GM12878 (cell line): Measurements from ENCODE around the gene TECTA. TPM values are rescaled to one million over a fixed set of nuclear protein-coding genes. Genes with fewer than 3 reads are reported as not detected.

Experiments used
- ATAC-seq: fragments of 200-7000 bp; cut with Tn5 transposase; 3 replicates; pipeline ENCODE4 v1.9.1; 2020; ENCODE audit warnings: mild to moderate bottlenecking, moderate library complexity
- BruUV-seq: library from RNA; stranded (reverse); fragments of 400-500 nt; replicated peaks from 2 replicates; lab custom pipeline; 2021; lab: Mats Ljungman, UMichigan
- CTCF ChIA-PET: fragments of 300-600 bp; sonication (Branson Sonifier 250); formaldehyde crosslinking; extraction: SDS; loops from one replicate; lab custom pipeline; 2021; ENCODE audit warnings: inconsistent platforms; lab: Yijun Ruan, JAX
- POLR2A ChIA-PET: fragments of 350-600 bp; formaldehyde crosslinking; extraction: SDS; loops from one replicate; lab custom pipeline; 2021; ENCODE audit warnings: inconsistent platforms; lab: Charles Lee
- RAD21 ChIA-PET: fragments of 300-600 bp; sonication (Branson Sonifier 250); formaldehyde crosslinking; loops from one replicate; lab custom pipeline; 2023; ENCODE audit warnings: antibody characterized with exemption; ENCODE audit not compliant: unreplicated experiment; lab: Charles Lee
- SMC1A ChIA-PET: fragments of 300-600 bp; sonication (Branson Sonifier 250); formaldehyde crosslinking; loops from one replicate; lab custom pipeline; 2023; ENCODE audit not compliant: unreplicated experiment, uncharacterized antibody; lab: Charles Lee
- DNase-seq: peaks from one replicate; pipeline ENCODE4 v3.0.0-alpha.2; 2011; ENCODE audit warnings: low read depth, low spot score
- FAIRE-seq: peaks from 3 replicates; lab custom pipeline; 2011; peaks lifted over from hg19 to GRCh38; lab: Jason Lieb, UNC
- H2AFZ ChIP-seq: 2 replicates; pipeline ENCODE4 v1.6.0; 2011; ENCODE audit warnings: low read depth, low read length, control low read depth; ENCODE audit not compliant: control insufficient read depth
- H3K27ac ChIP-seq: 2 replicates; pipeline ENCODE4 v1.5.1; 2011; ENCODE audit warnings: control low read depth; ENCODE audit not compliant: control insufficient read depth, insufficient read depth
- H3K27me3 ChIP-seq, 2 experiments: replicated peaks in 1 of 2; 2 replicates each; pipeline versions ENCODE4 v1.6.0 to v1.6.1; 2011; ENCODE audit warnings: low read length in 1 of 2; ENCODE audit not compliant: control insufficient read depth in 2 of 2, insufficient read depth in 2 of 2
- H3K36me3 ChIP-seq, 2 experiments: 2 replicates each; pipeline ENCODE4 v1.5.1; 2011; ENCODE audit warnings: low read length in 1 of 2; ENCODE audit not compliant: control insufficient read depth in 2 of 2, insufficient read depth in 2 of 2
- H3K4me1 ChIP-seq: 2 replicates; pipeline ENCODE4 v1.6.1; 2011; ENCODE audit warnings: mild to moderate bottlenecking, low read length, moderate library complexity, mixed read lengths; ENCODE audit not compliant: control insufficient read depth, insufficient read depth
- H3K4me2 ChIP-seq: 2 replicates; pipeline ENCODE4 v1.6.0; 2011; ENCODE audit warnings: control low read depth; ENCODE audit not compliant: control insufficient read depth, insufficient read depth
- H3K4me3 ChIP-seq: fragments of 200-600 bp; sonication (generic); 2 replicates; pipeline ENCODE4 v1.5.1; 2016
- H3K79me2 ChIP-seq: 2 replicates; pipeline ENCODE4 v1.6.0; 2011; ENCODE audit warnings: low read length; ENCODE audit not compliant: control insufficient read depth, insufficient read depth
- H3K9ac ChIP-seq: 2 replicates; pipeline ENCODE4 v1.8.0; 2011; ENCODE audit warnings: low read length, control low read depth, mixed read lengths; ENCODE audit not compliant: control insufficient read depth, insufficient read depth
- H3K9me3 ChIP-seq: replicated peaks from 3 replicates; pipeline ENCODE4 v1.5.1; 2011; ENCODE audit warnings: mild to moderate bottlenecking, low read length; ENCODE audit not compliant: control insufficient read depth, insufficient read depth
- H4K20me1 ChIP-seq: 2 replicates; pipeline ENCODE4 v1.6.0; 2011; ENCODE audit not compliant: control insufficient read depth, insufficient read depth
- ATF7 ChIP-seq: fragments of 450-650 bp; IDR thresholded peaks from 2 replicates; pipeline ENCODE4 v1.6.1; 2016; ENCODE audit warnings: low read depth, mild to moderate bottlenecking
- BCL3 ChIP-seq: IDR thresholded peaks from 2 replicates; pipeline ENCODE4 v1.6.1; 2011; ENCODE audit warnings: borderline replicate concordance, low read depth, mild to moderate bottlenecking, moderate library complexity, low read length; ENCODE audit not compliant: insufficient read depth, poor library complexity, severe bottlenecking
- HCFC1 ChIP-seq: fragments of 150-350 bp; IDR thresholded peaks from 2 replicates; pipeline ENCODE4 v1.6.1; 2014; ENCODE audit warnings: low read length
- KDM1A ChIP-seq: fragments of 200-600 bp; sonication (generic); IDR thresholded peaks from 2 replicates; pipeline ENCODE4 v1.6.1; 2016; ENCODE audit warnings: borderline replicate concordance
- NR2C1 ChIP-seq: fragments of 450-650 bp; IDR thresholded peaks from 2 replicates; pipeline ENCODE4 v1.6.1; 2017; ENCODE audit warnings: antibody characterized with exemption, mild to moderate bottlenecking, moderate library complexity
- TBL1XR1 ChIP-seq: IDR thresholded peaks from 2 replicates; pipeline ENCODE4 v1.6.1; 2012; ENCODE audit warnings: low read depth, low read length, improper control_type of control experiment
- ZNF622 ChIP-seq: fragments of 450-650 bp; IDR thresholded peaks from 2 replicates; pipeline ENCODE4 v1.6.1; 2017; ENCODE audit warnings: mild to moderate bottlenecking, inconsistent platforms
- WGBS: methylation state at CpG from one replicate; pipeline ENCODE4 v1.1.6; 2016; ENCODE audit warnings: low lambda C conversion rate; ENCODE audit not compliant: insufficient replicate concordance, insufficient coverage; ENCODE audit errors: missing lambda C conversion rate; 5-methylcytosine and 5-hydroxymethylcytosine counted together
- in situ Hi-C: fragments of 300-500 bp; cut with MboI; formaldehyde crosslinking; loops from 9 replicates; pipeline ENCODE4 v1.14.3; 2018; ENCODE audit warnings: mixed read lengths
- intact Hi-C: fragments of 100-400 bp; cut with micrococcal nuclease; formaldehyde crosslinking; loops from one replicate; pipeline ENCODE4 v1.14.2; 2022; ENCODE audit not compliant: unreplicated experiment
- polyA plus RNA-seq, 11 experiments: library from polyadenylated mRNA; depleted of rRNA in 4 of 11; unstranded in 6 of 11; stranded (reverse) in 5 of 11; fragments of >200 nt; fragmentation: Nextera tagmentation in 4 of 11; fragmentation: Illumina TruSeq in 1 of 11; extraction: Ambion mirVana in 4 of 11; extraction: Trizol in 1 of 11; gene quantifications; 1 replicate in 1 of 11; 2 replicates in 10 of 11; pipeline versions ENCODE4 v1.2.1 to v1.2.3, GENCODE V29; 2011 to 2016; ENCODE audit warnings: inconsistent platforms in 2 of 11, missing spikeins in 2 of 11, low read depth in 1 of 11
- total RNA-seq, 4 experiments: library from RNA; depleted of rRNA in 3 of 4; stranded (reverse); fragments of >200 nt in 3 of 4; fragmentation: Illumina TruSeq in 1 of 4; extraction: Trizol in 1 of 4; gene quantifications; 2 replicates each; pipeline versions ENCODE4 v1.2.1 to v1.2.3, GENCODE V29; 2013 to 2021
- TF ChIP-seq, protein P1 (sequence below): fragments of 450-650 bp; IDR thresholded peaks from 2 replicates; pipeline ENCODE4 v1.6.1; 2017; ENCODE audit warnings: mild to moderate bottlenecking, moderate library complexity
- TF ChIP-seq, protein P2 (sequence below): IDR thresholded peaks from 2 replicates; pipeline ENCODE4 v1.6.1; 2012; ENCODE audit warnings: low read depth, low read length, improper control_type of control experiment

Gene TECTA
- total and polyA plus RNA-seq, 10 of the 15 experiments (the other 5 are each of a cell fraction or from before 2014, with no cell fraction given): under 0.01 to 0.14 (median 0.05) TPM; not detected in 1

GRCh38 chr11:121228851-121229250 lies 127.8 kb downstream of the TECTA start:
- SMC1A ChIA-PET: no interaction called here
- no peaks in the 10 kb centered on the region for H3K79me2 ChIP-seq
- no peak for DNase-seq
- no TSS peak for BruUV-seq
- H3K9me3 ChIP-seq: no peaks in the 10 kb centered on the region; the same call in 2 of the 3 replicates
- H4K20me1 ChIP-seq: no peaks in the 10 kb centered on the region
- in situ Hi-C loops (no loop called here), intact Hi-C loops (no loop called here)
- WGBS: 44% methylated on average over 1 of the region's 1 CpG
- H3K27me3 ChIP-seq: no peaks in the 10 kb centered on the region; a peak in 1 of 4 replicates
- H3K27ac ChIP-seq: no peak overlapping the region
- no peaks in the 10 kb centered on the region for H3K36me3 ChIP-seq
- FAIRE-seq: no peak
- H3K4me3 ChIP-seq: no peak overlapping the region
- TF ChIP-seq NR2C1 (no peak), KDM1A (no peak), ATF7 (no peak), ZNF622 (no peak), TBL1XR1 (no peak), BCL3 (no peak), HCFC1 (no peak)
- TF ChIP-seq, protein P1, sequence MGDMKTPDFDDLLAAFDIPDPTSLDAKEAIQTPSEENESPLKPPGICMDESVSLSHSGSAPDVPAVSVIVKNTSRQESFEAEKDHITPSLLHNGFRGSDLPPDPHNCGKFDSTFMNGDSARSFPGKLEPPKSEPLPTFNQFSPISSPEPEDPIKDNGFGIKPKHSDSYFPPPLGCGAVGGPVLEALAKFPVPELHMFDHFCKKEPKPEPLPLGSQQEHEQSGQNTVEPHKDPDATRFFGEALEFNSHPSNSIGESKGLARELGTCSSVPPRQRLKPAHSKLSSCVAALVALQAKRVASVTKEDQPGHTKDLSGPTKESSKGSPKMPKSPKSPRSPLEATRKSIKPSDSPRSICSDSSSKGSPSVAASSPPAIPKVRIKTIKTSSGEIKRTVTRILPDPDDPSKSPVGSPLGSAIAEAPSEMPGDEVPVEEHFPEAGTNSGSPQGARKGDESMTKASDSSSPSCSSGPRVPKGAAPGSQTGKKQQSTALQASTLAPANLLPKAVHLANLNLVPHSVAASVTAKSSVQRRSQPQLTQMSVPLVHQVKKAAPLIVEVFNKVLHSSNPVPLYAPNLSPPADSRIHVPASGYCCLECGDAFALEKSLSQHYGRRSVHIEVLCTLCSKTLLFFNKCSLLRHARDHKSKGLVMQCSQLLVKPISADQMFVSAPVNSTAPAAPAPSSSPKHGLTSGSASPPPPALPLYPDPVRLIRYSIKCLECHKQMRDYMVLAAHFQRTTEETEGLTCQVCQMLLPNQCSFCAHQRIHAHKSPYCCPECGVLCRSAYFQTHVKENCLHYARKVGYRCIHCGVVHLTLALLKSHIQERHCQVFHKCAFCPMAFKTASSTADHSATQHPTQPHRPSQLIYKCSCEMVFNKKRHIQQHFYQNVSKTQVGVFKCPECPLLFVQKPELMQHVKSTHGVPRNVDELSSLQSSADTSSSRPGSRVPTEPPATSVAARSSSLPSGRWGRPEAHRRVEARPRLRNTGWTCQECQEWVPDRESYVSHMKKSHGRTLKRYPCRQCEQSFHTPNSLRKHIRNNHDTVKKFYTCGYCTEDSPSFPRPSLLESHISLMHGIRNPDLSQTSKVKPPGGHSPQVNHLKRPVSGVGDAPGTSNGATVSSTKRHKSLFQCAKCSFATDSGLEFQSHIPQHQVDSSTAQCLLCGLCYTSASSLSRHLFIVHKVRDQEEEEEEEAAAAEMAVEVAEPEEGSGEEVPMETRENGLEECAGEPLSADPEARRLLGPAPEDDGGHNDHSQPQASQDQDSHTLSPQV: no peak
- TF ChIP-seq, protein P2, sequence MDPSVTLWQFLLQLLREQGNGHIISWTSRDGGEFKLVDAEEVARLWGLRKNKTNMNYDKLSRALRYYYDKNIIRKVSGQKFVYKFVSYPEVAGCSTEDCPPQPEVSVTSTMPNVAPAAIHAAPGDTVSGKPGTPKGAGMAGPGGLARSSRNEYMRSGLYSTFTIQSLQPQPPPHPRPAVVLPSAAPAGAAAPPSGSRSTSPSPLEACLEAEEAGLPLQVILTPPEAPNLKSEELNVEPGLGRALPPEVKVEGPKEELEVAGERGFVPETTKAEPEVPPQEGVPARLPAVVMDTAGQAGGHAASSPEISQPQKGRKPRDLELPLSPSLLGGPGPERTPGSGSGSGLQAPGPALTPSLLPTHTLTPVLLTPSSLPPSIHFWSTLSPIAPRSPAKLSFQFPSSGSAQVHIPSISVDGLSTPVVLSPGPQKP: no peak
- no peak for ATAC-seq
- CTCF ChIA-PET: interaction anchor here (1.4 kb wide), 1 partner anchor 34 kb away, joined by 4 read pairs; no protein-coding TSS in a partner anchor
- POLR2A ChIA-PET: no interaction called here
- no peak overlapping the region for H3K9ac ChIP-seq
- RAD21 ChIA-PET: no interaction called here
- no peak overlapping the region for H2AFZ ChIP-seq
- H3K4me1 ChIP-seq: no peaks in the 10 kb centered on the region
- no peak overlapping the region for H3K4me2 ChIP-seq
